ENCODE data around the gene LTBR. TPM values are rescaled to one million over a fixed set of nuclear protein-coding genes. Genes with fewer than 3 reads are reported as not detected.
A peak's percentile ranks its signal among the peaks of the same experiment; 100 is the strongest.
"Not testable (repeated sequence)": the region's sequence is repeated elsewhere in the genome, so short reads cannot be mapped to it uniquely, and the experiment has no call there.

Gene LTBR
- polyA plus RNA-seq, 1 donor, result 132 TPM

DNA sequence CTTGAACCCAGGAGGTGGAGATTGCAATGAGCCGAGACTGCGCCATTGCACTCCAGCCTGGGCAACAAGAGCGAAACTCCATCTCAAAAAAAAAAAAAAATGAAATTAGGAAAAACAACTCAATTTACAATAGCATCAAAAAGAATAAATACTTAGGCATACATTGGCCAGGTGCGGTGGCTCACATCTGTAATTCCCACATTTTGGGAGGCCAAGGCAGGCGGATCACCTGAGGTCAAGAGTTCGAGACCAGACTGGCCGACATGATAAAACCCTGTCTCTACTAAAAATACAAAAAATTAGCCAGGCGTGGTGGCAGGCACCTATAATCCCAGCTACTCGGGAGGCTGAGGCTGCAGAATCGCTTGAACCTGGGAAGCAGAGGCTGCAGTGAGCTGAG lies 43.8 kb downstream of the LTBR start:
- H3K4me1 ChIP-seq (ENCODE audit: control insufficient read depth, insufficient read depth, low read length); H3K9me3 ChIP-seq (ENCODE audit: control insufficient read depth, low read depth, low read length); H3K4me3 ChIP-seq (ENCODE audit: low read length); H3K36me3 ChIP-seq (ENCODE audit: control insufficient read depth, insufficient read depth, low read length); H3K27me3 ChIP-seq (ENCODE audit: control insufficient read depth, insufficient read depth, low read length); DNase-seq; H3K27ac ChIP-seq (ENCODE audit: low read length): not testable (repeated sequence)
- 100% methylated on average over 2 of the region's 10 CpGs for WGBS (ENCODE audit: insufficient coverage, low lambda C conversion rate)

DNA sequence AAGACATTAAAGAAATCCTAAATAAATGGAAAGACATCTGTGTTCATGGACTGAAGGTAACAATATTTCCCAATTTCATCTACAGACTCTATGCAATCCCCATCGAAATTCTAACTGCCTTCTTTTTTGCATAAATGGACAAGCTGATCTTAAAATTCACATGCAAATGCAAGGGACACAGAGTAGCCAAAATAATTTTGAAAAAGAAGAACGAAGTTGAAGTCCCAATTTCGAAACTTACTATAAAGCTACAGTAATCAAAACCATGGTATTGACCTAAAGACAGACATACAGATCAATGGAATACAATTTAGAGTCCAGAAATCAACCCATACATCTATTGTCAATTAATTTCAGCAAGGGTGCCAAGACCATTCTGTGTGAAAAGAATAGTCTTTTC lies 44.4 kb downstream of the LTBR start:
- Histone ChIP-seq H3K4me1 (ENCODE audit: control insufficient read depth, insufficient read depth, low read length) (peaks cover 2% of the 10 kb centered on the region), H3K9me3 (ENCODE audit: control insufficient read depth, low read depth, low read length) (no peaks in the 10 kb centered on the region), H3K27me3 (ENCODE audit: control insufficient read depth, insufficient read depth, low read length) (no peaks in the 10 kb centered on the region), H3K36me3 (ENCODE audit: control insufficient read depth, insufficient read depth, low read length) (no peaks in the 10 kb centered on the region), H3K27ac (ENCODE audit: low read length) (no peak overlapping the region), H3K4me3 (ENCODE audit: low read length) (no peak overlapping the region)
- 100% methylated on average over 1 of the region's 3 CpGs for WGBS (ENCODE audit: insufficient coverage, low lambda C conversion rate)
- DNase-seq, result no peak

- Histone ChIP-seq H3K4me1 (ENCODE audit: control insufficient read depth, insufficient read depth, low read length) (no peaks in the 10 kb centered on the region), H3K27ac (ENCODE audit: low read length) (no peak overlapping the region), H3K9me3 (ENCODE audit: control insufficient read depth, low read depth, low read length) (no peaks in the 10 kb centered on the region), H3K27me3 (ENCODE audit: control insufficient read depth, insufficient read depth, low read length) (no peaks in the 10 kb centered on the region), H3K4me3 (ENCODE audit: low read length) (no peak overlapping the region), H3K36me3 (ENCODE audit: control insufficient read depth, insufficient read depth, low read length) (no peaks in the 10 kb centered on the region)
- DNase-seq, result peak; percentile 42 to 44
- WGBS (ENCODE audit: insufficient coverage, low lambda C conversion rate), result 80% methylated on average over 8 of the region's 19 CpGs
These were observed 46.4 kb downstream of the LTBR start for GRCh38 chr12:6430124-6430989.

GRCh38 chr12:6432991-6433390 lies 49.0 kb downstream of the LTBR start:
- DNase-seq, result no peak
- Histone ChIP-seq H3K27me3 (ENCODE audit: control insufficient read depth, insufficient read depth, low read length) (no peaks in the 10 kb centered on the region), H3K4me3 (ENCODE audit: low read length) (no peak overlapping the region), H3K9me3 (ENCODE audit: control insufficient read depth, low read depth, low read length) (no peaks in the 10 kb centered on the region), H3K27ac (ENCODE audit: low read length) (no peak overlapping the region), H3K36me3 (ENCODE audit: control insufficient read depth, insufficient read depth, low read length) (no peaks in the 10 kb centered on the region), H3K4me1 (ENCODE audit: control insufficient read depth, insufficient read depth, low read length) (no peaks in the 10 kb centered on the region)
- no CpG with 5 or more reads among the region's 5 CpGs for WGBS (ENCODE audit: insufficient coverage, low lambda C conversion rate)

DNA sequence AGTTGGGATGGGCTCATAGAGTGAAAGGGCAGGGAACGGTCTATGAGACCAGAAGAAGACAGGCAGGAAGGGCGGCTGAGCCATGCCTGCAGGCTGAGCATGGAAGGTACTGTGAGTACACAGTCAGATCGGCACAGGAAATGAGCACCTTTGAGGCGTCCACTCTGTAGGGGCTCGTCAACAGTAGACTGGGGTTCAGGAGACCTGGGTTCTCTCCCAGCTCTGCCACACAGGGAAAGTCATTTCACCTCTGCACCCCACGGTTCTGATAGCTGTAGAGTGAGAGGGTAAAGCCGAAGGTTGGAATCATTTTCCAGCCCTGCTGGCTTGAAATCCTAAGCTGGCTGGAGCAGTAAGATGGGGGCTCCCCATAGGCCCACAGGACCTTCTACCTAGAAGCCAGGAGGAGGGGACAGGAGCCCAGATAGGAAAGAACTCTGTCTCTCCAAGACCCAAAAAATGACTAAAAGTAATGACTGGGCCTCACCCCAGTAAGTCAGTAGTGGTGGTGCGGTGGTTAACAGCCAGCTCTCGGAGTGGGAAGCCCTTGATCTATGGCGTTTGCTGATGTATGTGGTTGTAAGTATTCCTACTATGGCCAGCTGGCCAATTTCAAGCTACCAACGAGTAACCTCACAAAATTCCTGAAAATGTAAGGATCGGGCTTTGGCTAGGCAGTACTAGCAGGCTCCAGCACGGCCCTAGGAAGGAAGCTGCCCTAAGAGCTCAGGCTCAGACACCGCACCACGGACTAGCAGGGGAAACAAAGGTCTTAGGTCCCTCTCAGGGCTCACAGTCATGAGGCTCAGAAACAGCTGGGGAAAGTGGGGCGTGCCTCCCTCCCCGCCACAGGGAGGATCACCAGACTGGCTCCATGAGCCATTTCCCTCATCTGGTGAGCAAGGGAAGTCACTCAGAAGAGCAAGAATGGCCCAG lies 50.5 kb downstream of the LTBR start:
- Histone ChIP-seq H3K27ac (ENCODE audit: low read length) (no peak overlapping the region), H3K9me3 (ENCODE audit: control insufficient read depth, low read depth, low read length) (no peaks in the 10 kb centered on the region)

DNA sequence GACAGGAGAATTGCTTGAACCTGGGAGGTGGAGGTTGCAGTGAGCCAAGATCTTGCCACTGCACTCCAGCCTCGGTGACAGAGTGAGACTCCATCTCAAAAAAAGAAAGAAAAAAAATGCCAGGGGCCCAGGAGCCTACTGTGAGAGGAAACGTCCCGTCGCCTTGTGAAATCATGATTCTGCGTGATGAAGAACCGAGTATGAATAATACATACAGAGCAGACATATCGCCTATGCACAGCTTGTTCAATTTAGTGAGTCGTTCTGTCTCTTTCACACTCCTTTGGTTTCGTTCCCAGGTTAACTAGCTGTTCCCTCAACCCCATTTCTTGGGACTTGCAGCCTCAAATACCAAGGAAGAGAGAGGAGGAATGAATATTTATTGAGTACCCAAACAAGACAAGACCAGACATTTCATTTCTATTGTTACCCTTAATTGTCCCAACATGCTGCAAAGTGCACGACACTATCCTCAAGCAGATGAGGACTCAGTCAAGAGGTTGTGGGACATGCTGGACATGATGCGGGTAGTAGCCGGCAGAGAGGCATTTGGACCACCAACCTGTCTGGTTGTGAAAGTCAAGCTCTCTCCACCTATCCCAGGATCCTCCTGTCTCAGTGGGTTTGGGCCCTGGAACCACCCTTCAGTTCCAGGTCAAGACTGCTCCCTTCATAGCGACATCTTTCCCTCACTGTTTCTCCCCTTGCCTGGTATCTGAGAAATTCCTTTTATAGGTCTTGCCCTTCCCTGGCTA lies 52.2 kb downstream of the LTBR start:
- Histone ChIP-seq H3K27ac (ENCODE audit: low read length) (no peak overlapping the region), H3K4me1 (ENCODE audit: control insufficient read depth, insufficient read depth, low read length) (no peaks in the 10 kb centered on the region), H3K9me3 (ENCODE audit: control insufficient read depth, low read depth, low read length) (no peaks in the 10 kb centered on the region), H3K36me3 (ENCODE audit: control insufficient read depth, insufficient read depth, low read length) (peaks cover 1% of the 10 kb centered on the region), H3K4me3 (ENCODE audit: low read length) (no peak overlapping the region), H3K27me3 (ENCODE audit: control insufficient read depth, insufficient read depth, low read length) (no peaks in the 10 kb centered on the region)
- 100% methylated on average over 1 of the region's 13 CpGs for WGBS (ENCODE audit: insufficient coverage, low lambda C conversion rate)
- no peak for DNase-seq

More for the DNA sequence above, 50.5 kb downstream of the LTBR start:
- H3K27me3 ChIP-seq (ENCODE audit: control insufficient read depth, insufficient read depth, low read length), result no peaks in the 10 kb centered on the region
- no peak overlapping the region for H3K4me3 ChIP-seq (ENCODE audit: low read length)
- no peaks in the 10 kb centered on the region for H3K4me1 ChIP-seq (ENCODE audit: control insufficient read depth, insufficient read depth, low read length)
- DNase-seq, result no peak
- WGBS (ENCODE audit: insufficient coverage, low lambda C conversion rate), result no CpG with 5 or more reads among the region's 17 CpGs
- no peaks in the 10 kb centered on the region for H3K36me3 ChIP-seq (ENCODE audit: control insufficient read depth, insufficient read depth, low read length)

DNA sequence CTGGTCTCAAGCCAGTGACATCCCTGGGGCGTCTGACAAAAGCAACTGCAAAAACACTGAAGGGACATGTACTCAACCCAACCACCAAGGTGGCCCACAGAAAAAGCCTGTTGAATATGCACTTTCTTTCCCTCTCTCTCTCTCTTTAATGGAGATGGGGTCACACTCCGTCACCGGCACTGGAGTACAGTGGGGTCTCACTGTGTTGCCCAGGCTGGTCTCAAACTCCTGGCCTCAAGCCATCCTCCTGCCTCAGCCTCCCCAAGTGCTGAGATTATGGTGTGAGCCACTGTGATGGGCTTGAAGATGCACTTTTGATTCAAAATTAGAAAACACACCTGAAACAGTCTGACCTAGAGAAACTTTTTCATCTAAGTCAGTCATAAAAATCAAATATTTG lies 53.6 kb downstream of the LTBR start:
- no CpG with 5 or more reads among the region's 3 CpGs for WGBS (ENCODE audit: insufficient coverage, low lambda C conversion rate)
- peaks cover 5% of the 10 kb centered on the region for H3K36me3 ChIP-seq (ENCODE audit: control insufficient read depth, insufficient read depth, low read length)
- H3K4me3 ChIP-seq (ENCODE audit: low read length), result no peak overlapping the region
- H3K27ac ChIP-seq (ENCODE audit: low read length), result no peak overlapping the region
- DNase-seq, result no peak
- H3K4me1 ChIP-seq (ENCODE audit: control insufficient read depth, insufficient read depth, low read length), result no peaks in the 10 kb centered on the region
- H3K9me3 ChIP-seq (ENCODE audit: control insufficient read depth, low read depth, low read length), result no peaks in the 10 kb centered on the region
- no peaks in the 10 kb centered on the region for H3K27me3 ChIP-seq (ENCODE audit: control insufficient read depth, insufficient read depth, low read length)

GRCh38 chr12:6438345-6438744 lies 54.4 kb downstream of the LTBR start:
- no peak overlapping the region for H3K4me3 ChIP-seq (ENCODE audit: low read length)
- H3K9me3 ChIP-seq (ENCODE audit: control insufficient read depth, low read depth, low read length), result no peaks in the 10 kb centered on the region
- H3K4me1 ChIP-seq (ENCODE audit: control insufficient read depth, insufficient read depth, low read length), result no peaks in the 10 kb centered on the region
- DNase-seq, result no peak
- whole genome bisulfite sequencing (ENCODE audit: insufficient coverage, low lambda C conversion rate), result no CpG with 5 or more reads among the region's 12 CpGs
- H3K27me3 ChIP-seq (ENCODE audit: control insufficient read depth, insufficient read depth, low read length), result no peaks in the 10 kb centered on the region
- peaks cover 5% of the 10 kb centered on the region for H3K36me3 ChIP-seq (ENCODE audit: control insufficient read depth, insufficient read depth, low read length)
- H3K27ac ChIP-seq (ENCODE audit: low read length), result no peak overlapping the region

GRCh38 chr12:6440391-6440790 lies 56.4 kb downstream of the LTBR start:
- no CpG with 5 or more reads among the region's 1 CpG for WGBS (ENCODE audit: insufficient coverage, low lambda C conversion rate)
- H3K27ac ChIP-seq (ENCODE audit: low read length), result no peak overlapping the region
- no peaks in the 10 kb centered on the region for H3K27me3 ChIP-seq (ENCODE audit: control insufficient read depth, insufficient read depth, low read length)
- no peaks in the 10 kb centered on the region for H3K4me1 ChIP-seq (ENCODE audit: control insufficient read depth, insufficient read depth, low read length)
- H3K4me3 ChIP-seq (ENCODE audit: low read length), result no peak overlapping the region
- no peaks in the 10 kb centered on the region for H3K9me3 ChIP-seq (ENCODE audit: control insufficient read depth, low read depth, low read length)
- peaks cover 11% of the 10 kb centered on the region for H3K36me3 ChIP-seq (ENCODE audit: control insufficient read depth, insufficient read depth, low read length)
- no peak for DNase-seq

All from large intestine (tissue), 3 donors.